Retinal pigment epithelial cell (primary cell): ENCODE measurements around the gene SLC36A4.

Source experiments
- DNase-seq: peaks from one replicate; pipeline ENCODE4 v3.0.0-alpha.2; 2010; ENCODE audit warnings: low read depth
- H3K4me3 ChIP-seq: 2 replicates; pipeline ENCODE4 v1.5.1; 2011; ENCODE audit warnings: mild to moderate bottlenecking, low read length, control low read depth, moderate library complexity
- TF ChIP-seq, protein P1 (sequence below): conservative IDR thresholded peaks from 2 replicates; pipeline ENCODE4 v1.5.1; 2011; ENCODE audit warnings: low read depth, low read length, control low read depth, inconsistent platforms

SLC36A4 gene

GRCh38 chr11:93169143-93169542 lies 28.6 kb downstream of the SLC36A4 start:
- TF ChIP-seq, protein P1, sequence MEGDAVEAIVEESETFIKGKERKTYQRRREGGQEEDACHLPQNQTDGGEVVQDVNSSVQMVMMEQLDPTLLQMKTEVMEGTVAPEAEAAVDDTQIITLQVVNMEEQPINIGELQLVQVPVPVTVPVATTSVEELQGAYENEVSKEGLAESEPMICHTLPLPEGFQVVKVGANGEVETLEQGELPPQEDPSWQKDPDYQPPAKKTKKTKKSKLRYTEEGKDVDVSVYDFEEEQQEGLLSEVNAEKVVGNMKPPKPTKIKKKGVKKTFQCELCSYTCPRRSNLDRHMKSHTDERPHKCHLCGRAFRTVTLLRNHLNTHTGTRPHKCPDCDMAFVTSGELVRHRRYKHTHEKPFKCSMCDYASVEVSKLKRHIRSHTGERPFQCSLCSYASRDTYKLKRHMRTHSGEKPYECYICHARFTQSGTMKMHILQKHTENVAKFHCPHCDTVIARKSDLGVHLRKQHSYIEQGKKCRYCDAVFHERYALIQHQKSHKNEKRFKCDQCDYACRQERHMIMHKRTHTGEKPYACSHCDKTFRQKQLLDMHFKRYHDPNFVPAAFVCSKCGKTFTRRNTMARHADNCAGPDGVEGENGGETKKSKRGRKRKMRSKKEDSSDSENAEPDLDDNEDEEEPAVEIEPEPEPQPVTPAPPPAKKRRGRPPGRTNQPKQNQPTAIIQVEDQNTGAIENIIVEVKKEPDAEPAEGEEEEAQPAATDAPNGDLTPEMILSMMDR, result no peak
- no peak overlapping the region for H3K4me3 ChIP-seq
- no peak for DNase-seq

GRCh38 chr11:93166862-93167261 lies 30.9 kb downstream of the SLC36A4 start:
- DNase-seq, result no peak
- TF ChIP-seq, protein P1, result no peak
- H3K4me3 ChIP-seq, result no peak overlapping the region

DNA sequence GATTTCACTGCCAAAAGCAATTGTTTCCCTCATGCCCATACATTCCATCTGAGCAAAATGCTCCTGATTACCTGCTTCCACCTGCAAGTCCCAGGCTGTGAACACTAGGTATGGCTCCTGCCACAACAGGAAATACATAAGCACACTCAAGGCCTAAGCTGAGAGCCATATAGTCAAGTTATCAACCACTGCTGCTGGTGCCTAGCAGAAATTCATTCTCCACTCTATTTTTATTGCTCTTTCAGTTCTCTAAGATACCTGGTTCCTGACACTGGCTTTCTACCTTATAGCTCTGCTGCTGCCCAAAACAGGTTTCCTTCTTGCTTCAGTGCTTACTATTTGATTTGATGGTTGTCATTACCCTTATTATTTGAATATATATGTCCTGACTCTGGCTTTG lies 31.6 kb downstream of the SLC36A4 start:
- TF ChIP-seq, protein P1, result no peak
- DNase-seq, result no peak
- no peak overlapping the region for H3K4me3 ChIP-seq

GRCh38 chr11:93160808-93161207 lies 37.0 kb downstream of the SLC36A4 start:
- no peak for DNase-seq
- no peak overlapping the region for H3K4me3 ChIP-seq
- TF ChIP-seq, protein P1, result no peak

GRCh38 chr11:93160156-93160555 lies 37.6 kb downstream of the SLC36A4 start:
- DNase-seq, result no peak
- H3K4me3 ChIP-seq, result no peak overlapping the region

DNA sequence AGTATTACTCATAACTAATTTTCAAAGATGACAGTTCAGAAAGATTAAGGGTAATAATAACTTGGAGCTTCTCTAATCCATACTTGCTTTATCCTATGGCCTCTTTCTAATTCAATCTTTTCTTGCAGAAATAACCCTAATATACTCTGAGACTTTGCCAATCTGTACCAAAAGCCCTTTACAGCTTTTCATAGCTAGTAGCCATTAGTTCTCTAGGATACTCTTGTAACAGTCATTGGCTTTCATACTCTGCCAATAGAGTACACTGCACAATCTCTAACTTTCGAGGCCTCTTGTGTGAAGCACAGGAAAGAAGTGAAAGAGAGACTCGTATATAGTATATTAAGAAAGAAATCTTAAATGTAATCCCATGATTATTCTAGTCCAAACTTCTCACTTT lies 38.1 kb downstream of the SLC36A4 start:
- no peak overlapping the region for H3K4me3 ChIP-seq
- TF ChIP-seq, protein P1, result no peak
- DNase-seq, result no peak

More at GRCh38 chr11:93160156-93160555, 37.6 kb downstream of the SLC36A4 start:
- TF ChIP-seq, protein P1, result no peak

DNA sequence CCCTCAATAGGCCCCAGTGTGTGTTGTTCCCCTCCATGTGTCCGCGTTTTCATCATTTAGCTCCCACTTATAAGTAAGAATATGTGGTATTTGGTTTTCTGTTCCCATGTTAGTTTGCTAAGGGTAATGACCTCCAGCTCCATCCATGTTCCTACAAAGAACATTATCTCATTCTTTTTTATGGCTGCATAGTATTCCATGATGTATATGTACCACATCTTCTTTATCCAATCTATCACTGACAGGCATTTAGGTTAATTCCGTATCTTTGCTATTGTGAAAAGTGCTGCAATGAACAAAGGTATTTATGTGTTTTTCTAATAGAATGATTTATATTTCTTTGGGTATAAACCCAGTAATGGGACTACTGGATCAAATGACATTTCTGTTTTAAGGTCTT lies 42.1 kb downstream of the SLC36A4 start:
- TF ChIP-seq, protein P1, result no peak

More for the DNA sequence above, 42.1 kb downstream of the SLC36A4 start:
- DNase-seq, result no peak
- H3K4me3 ChIP-seq, result no peak overlapping the region
